DMS114 treated with DMSO at 0.1 percent for 48 hours (cell line): ENCODE results near the gene SLC44A1.

Experiments used
- DNase-seq: peaks from one replicate; lab custom pipeline; 2025; ENCODE audit not compliant: unreplicated experiment; lab: John Stamatoyannopoulos, UW

Gene SLC44A1

DNA sequence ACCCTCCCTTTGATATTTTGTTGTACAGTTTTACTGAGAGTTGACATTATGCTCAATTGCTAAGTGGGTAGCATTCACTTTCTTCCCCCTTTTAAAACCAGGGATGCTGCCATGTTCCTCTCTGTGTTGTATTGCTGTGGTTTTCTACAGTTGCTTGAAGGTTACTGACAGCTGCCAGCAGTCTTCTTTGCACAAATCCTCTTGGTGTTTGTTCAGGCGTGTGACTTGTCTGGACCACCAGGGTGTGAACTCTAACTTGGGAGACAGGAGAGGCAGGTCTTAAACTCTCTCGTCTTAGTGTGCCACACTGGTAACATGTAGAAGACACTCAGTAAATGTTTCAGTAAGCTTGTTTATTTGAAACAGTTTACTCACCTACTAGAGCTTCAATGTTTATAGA lies 25.1 kb downstream of the SLC44A1 start:
- no peak for DNase-seq

DNA sequence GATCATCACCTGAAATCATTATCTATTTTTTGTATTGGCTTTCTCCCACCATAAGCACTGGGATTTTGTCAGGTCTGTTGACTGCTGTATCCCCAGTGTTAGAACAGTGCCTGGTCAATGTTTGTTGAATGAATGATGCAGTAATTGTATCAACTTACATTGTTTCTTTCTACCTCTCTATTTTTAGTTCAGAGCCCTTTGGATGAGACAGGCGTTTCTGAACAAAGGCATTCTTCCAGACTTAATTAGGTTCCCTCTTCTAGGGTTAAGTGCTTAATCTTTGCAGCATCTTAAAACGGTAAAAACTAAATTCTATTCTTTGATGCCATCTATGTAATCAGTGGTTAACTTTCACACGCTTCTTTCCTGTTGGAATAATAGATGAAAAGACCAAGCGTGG lies 26.3 kb downstream of the SLC44A1 start:
- no peak for DNase-seq

DNA sequence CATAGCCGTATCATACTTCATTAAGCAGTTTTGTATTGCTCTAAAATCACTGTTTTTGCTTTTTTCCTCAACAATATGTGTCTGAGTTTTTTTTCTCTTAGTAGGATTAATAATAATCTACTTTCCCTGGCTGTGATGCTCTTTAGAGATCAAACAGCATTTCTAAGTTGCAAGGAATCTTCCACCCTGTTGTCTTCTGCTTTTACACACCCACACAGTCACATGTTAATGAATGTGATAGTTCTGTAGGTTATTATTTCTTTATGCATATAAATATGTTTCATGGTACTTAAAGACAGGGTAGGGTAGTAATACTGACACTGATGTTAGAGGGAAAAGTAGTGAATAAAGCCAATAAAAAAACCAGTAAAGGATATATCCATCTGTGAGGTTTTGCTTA lies 29.3 kb downstream of the SLC44A1 start:
- no peak for DNase-seq

DNA sequence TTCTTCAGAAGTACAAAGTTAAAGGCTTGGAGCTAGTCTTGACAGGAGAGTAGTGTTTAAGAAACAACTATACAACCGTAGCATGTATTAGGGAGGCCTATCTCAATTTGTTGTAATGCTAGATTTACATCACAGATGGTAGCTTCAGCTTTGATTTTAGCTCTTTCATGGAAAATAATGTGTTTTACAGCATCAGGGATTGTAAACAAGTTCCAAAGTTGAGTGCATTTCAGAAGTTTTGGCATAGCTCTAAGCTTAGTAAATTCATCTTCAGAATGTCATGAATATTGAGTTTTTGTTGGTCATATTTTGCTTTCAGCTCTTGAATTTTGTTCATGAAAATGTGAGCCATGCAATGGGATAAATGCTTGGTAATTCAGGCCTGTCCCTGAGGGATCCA lies 30.7 kb downstream of the SLC44A1 start:
- DNase-seq: no peak

DNA sequence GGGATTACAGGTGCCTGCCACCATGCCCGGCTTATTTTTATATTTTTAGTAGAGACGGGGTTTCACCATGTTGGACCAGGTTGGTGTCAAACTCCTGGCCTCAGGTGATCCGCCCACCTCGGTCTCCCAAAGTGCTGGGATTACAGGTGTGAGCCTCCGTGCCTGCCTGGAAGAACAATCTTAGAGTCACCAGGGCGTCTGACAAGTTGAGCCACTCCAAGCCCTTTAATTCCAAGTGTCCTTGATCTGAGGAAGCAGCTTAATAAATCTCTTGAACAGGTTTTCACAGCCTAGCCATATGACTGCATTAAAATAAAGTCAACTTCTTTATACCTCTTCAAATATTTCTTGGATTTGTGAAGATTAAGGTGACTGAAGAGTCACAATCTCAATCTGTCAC lies 31.5 kb downstream of the SLC44A1 start:
- no peak for DNase-seq

DNA sequence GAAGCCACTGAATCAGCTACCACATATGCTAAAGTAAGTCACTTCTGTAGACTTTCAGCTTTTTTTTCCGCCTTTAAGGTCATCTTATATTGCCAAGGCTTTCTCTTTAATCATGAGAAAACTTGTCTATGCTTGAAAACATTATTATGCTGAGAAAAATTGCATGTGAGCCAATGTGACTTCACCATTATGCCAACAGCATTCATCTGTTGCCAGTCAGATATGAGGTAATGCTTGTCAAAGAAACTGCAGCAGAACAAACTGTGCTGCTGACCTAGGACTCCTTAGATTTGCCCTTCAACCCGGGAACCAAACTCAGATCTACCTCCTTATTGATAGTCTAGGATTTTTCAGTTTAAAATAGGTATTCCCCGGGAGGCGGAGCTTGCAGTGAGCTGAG lies 34.3 kb downstream of the SLC44A1 start:
- no peak for DNase-seq

DNA sequence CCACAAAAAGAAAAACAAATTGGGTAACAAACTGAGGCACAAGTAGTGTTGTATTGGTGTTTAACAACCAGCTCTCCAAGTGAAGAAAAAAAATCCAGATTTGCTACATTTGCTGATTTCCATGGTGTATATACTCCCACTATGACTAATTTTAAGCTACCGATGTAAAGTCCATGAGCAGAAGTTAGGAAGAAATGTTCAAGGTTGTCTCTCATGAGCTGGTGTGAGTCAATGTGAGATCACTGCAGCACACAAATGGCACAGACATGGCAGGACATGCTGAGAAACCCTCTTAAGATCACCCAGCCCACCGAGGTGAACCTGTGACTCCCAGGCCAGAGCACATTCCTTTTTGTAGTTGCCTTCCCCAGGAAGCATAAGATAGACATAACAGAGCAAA lies 36.2 kb downstream of the SLC44A1 start:
- DNase-seq: no peak

DNA sequence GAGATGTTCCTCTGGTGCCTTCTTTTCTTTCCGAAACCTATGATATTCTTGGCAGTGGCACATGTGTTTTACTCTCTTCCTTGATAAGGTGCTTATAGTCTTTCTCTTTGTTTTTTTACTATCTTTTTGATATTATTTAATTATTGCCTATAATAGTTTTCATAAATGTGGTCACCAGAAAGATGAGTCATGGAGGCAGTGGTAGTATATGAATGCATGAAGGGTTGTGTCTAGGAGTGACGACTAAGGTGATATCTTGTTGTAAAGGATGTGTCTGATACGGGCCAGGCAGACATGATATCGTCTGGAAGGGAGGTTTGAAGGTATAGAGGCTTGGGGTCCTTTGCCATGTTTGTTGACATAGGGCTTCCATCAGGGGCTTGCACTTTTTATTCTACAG lies 36.8 kb downstream of the SLC44A1 start:
- DNase-seq: no peak

DNA sequence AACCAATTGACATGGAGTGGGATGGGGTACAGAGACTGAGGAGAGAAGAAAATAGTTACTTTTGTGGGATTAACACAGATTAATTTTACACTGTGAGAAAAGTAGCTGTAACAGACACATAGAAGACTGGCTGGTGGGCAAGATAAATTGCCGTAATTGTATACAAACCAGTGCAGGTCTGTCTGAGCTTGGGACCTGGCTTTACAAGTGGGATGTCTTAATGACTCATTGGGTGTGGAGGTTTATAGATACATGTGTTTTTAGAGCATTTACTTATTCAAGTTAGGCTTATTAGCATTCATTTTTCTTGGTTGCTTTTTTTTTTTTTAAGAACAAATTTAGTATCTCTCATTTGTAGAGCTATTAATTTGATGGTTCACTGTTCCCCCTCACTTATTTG lies 37.5 kb downstream of the SLC44A1 start:
- no peak for DNase-seq

DNA sequence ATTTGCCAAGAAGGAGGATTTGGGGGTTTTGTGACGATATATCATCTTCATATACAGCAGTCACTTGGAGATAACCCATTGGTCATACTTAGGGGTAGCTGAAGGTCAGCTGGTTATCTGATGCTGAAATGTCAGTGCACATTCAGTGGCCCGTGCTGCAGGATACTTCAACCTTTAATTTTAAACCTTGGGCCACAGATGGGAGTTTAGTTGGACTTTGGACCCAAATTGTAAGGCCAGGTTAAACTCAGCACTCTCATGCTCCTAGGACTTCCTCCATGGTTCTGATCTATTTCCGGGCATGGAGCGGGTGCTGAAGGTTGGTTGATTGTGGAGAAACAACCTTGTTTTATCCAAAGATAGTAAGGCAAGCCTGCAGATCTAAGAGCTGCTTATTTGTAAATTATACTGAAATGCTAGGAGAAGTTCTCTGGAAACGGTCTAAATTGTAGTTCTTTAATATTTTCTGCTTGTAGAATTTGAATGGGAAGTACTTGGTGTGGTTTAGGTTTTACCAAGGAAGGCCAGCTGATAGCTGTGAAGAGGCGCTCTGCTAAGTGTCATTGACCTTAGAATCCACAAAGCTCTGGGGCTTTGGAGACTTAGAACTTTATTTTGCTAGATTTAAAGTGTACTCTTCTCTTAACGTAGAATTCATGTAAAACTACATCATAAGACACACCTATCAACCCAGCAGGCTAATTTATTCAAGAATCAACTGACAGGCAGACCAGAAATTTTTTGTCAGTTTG lies 38.6 kb downstream of the SLC44A1 start:
- DNase-seq: no peak

DNA sequence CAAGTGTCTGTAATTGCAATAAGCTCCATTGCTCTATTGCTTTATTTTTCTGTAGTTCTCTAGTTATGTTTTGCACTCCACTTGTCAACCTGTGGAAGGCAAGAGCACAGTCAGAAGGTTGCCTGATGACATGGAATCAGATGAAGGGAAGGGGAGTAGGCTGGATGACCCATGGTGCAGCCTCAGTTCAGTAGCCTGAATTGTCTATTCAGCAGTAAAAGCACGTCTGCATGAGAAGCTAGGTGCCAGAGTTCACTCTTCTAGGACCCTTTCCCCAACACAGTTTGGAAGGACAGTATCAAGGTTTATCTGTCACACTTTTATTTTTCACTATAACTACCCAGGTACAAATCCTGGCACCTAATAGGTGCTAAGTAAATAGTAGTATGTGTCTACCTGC lies 39.3 kb downstream of the SLC44A1 start:
- no peak for DNase-seq

DNA sequence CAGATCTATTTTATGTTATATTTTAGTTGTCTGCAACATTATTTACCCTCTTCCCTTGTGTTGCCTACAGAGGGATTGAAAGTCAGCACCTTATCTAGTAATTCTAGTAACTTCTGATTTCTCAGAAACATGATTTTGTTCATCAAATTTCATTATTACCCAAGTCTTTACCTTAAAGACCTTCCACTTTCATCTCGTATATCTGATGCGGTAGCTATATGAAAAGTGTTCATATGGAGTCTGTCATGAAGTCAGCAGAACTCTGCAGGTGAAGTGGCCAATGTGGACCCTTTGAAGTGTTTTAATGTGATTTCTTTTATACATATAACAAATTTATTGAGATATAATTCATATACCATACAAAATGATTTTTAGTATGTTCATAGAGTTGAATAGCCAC lies 40.0 kb downstream of the SLC44A1 start:
- no peak for DNase-seq

DNA sequence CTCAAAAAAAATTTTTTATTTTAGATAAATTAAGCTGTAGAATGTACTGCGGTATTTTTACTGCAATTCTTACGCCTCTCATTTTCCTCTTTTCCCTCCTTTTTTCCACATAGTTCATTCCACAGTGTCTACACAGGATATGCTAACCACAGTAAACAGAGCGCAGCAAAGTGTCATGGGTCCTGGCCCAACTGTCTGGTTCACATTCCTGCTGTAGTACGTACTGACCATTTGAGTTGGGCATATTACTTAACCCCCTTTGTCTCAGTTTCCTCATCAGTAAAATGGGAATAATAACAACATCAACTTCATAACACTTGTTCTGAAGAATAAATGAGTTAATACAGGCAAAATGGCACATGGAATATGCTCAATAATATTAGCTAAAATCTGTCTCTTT lies 41.6 kb downstream of the SLC44A1 start:
- DNase-seq: no peak

DNA sequence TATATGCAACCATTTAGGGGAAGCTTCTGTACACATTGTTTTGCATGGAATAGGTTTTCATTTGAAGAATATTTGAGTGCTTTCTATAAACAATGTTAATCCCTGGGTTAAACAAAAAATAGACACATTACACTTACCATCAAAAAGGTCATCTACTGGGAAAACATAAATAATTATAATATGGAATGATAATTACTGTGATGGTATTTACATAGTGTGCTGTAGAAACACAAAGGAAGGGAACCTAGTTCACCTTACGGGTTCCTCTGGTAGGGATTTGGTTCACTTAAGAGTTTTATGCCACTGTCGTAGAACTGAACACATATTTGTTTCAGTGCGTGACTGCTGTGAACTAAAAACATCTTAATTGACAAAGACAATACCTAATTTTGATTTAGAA lies 44.9 kb downstream of the SLC44A1 start:
- DNase-seq: no peak

DNA sequence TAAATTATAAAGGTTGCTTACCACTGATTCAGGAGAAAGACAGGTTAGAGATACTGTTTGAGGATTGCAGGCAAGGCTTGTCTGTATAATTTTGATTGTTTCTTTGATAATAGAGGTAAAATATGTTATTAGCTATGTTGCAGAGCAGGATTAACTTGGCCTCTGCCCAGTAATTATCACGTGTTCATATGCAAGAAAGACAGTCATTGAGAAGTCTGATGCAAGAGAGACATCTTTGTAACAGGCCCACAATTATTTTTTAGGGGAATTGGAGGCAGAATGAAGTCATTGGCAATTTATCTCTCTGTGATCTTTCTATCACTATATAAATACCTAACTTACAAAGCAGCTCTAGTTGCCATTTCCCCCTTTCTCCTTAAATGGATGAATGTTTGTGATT lies 46.0 kb downstream of the SLC44A1 start:
- DNase-seq: no peak

DNA sequence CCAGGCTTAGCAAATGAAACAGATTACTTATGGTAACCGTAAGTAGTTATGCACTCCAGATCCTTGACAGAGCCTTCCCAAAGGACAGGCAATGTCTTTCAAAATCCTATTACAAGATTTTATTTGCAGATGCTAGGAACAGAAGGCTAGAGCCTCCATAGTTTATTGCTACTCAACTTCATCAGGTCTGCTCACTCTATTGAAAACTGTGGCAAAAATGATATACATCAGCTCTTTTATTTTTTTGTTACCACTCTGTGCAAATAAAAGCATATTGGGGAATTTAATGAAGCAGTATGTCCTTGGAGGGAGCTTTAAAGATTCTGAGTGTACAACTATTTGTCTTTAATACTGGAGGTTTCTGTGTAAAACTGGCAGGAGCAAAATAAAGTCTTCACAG lies 46.5 kb downstream of the SLC44A1 start:
- no peak for DNase-seq

DNA sequence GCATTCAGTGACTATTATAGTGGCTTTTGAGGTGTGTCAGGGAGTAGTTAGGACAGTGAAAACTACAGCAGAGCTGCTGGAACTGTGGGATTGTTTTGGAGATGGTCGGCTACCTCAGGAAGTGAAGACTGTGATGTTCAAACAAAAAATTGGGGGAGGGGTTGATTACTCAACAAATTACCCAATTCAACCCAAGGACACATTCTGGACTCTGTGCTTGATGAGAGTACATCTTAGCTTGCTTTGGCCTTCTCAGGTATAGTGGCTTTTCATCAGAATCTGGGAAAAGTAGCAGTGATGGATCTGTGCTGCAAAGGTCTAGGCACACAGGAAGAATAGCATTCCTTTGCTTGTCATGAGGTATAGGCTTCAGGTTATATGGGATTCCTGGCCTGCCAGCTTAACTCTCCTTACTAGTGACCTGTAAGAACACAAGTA lies 47.0 kb downstream of the SLC44A1 start:
- DNase-seq: no peak

DNA sequence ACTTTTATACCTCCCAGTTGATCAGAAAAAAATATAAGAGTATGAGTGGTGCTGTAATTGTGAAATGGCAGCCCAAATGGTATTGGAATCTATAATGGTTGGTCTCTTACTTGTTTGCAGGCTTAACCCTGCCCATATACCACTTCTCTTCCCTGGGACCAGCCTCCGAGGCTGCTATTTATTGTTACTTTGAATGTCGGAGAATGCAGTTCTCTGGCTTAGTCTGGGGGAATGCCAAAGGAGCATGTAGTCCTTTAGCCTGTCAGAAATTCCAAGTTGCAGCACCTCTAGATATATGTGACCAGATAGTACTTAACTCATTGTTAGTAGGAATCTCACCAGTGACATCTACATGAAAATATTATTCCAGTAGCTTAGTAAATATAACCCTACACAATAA lies 47.5 kb downstream of the SLC44A1 start:
- DNase-seq: no peak

DNA sequence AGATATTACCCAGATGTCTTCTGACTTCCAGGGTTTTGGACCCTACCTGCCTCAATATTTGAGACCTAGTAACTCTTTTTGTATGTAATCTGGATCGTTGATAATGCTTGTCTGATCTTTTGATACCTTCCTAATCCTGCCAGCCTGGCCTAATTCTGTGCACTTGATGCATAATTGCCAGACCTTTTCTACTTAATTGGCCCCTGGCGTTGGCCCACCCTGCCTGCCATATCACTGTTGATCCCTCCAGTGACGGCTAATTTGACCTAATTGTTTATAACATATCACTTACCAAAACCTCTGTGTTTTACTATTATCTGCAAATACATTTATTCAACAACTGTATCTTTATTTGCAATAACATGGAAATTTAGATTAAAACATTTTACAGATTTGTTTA lies 49.0 kb downstream of the SLC44A1 start:
- DNase-seq: no peak

DNA sequence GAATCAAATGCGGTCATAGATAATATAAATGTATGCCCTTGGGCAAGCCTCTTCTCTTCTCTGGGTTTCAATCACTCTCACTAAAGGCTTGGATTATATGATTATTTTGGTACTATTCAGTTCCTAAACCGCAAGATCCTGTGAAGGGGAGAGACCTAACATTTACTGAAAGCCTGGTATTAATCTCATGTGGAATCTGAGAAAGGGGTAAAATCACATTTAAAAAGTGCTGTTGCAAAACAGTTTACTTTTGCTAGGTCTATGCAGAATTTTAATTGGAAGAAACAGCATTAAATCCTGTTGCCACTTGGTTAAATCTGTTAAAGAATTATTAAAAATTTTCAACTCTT lies 50.7 kb downstream of the SLC44A1 start:
- no peak for DNase-seq

DNA sequence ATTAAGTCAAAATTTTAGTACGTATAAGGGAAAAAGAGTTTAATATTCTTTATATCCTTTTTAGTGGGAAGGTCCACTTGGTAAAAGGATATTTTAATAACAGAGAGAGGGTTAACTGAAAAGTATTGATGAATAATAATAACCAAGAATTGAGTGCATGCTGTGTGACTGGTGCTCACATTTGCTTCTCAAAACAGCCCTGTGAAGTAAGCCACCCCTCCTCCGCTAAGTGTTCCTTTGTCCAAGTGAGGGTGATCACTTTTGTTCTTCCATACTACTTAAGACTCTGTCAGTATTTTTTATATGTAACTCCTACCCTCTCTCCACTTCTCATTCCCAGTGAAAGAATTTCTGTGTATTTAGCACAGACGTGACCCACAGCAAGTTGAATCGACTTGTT lies 51.5 kb downstream of the SLC44A1 start:
- no peak for DNase-seq

DNA sequence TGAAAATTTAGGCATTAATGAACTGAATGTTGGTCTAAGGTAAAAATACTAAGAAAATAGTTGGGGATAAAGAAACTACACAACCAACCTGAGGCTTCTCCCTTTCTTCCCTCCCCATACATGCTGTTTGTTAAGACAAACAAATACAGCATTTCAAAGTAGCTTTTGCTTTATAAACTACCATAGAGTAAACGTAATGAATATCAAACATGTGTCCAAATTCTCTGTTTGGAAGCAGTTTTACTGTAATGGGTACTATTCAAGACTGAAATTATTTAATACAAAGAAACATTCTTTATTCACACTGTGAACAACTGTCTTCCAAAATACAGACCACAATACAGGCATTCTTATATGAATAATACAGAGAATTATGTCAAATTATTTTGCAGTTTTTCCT lies 52.0 kb downstream of the SLC44A1 start:
- no peak for DNase-seq

DNA sequence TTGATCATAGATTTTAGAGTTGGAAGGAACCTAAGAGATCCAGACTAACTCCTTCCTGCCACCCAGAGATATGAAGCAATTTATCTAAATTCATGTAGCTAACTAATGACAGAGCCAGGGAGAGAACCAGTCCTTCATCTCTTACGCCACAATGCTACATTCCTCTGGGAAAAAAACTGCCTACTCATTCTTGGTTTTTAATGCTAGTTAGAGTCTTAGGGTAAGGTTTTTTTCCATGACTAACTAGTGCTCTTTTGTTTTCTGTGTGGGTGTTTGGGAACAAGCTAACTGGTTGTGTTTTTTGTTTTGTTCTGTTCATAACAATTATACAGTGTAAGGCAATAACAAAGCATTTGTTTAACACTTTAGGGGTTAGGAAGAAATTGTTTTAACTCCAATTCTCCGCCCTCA lies 52.4 kb downstream of the SLC44A1 start:
- no peak for DNase-seq
